Measurements from ENCODE around the gene CDH20.
"Not testable (repeated sequence)": the region's sequence is repeated elsewhere in the genome, so short reads cannot be mapped to it uniquely, and the experiment has no call there.

DNA sequence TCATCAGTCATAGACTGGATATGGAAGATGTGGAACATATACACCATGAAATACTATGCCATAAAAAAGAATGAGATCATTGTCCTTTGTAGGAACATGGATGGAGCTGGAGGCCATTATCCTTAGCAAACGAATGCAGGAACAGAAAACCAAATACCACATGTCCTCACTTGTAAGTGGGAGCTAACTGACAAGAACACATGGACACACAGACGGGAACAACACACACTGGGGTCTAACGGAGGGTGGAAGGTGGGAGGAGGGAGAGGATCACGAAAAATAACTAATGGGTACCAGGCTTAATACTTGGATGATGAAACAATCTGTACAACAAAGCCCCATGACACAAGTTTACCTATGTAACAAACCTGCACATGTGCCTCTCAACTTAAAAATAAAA, 36.4 kb downstream of the CDH20 start:
- TF ChIP-seq, protein P1, sequence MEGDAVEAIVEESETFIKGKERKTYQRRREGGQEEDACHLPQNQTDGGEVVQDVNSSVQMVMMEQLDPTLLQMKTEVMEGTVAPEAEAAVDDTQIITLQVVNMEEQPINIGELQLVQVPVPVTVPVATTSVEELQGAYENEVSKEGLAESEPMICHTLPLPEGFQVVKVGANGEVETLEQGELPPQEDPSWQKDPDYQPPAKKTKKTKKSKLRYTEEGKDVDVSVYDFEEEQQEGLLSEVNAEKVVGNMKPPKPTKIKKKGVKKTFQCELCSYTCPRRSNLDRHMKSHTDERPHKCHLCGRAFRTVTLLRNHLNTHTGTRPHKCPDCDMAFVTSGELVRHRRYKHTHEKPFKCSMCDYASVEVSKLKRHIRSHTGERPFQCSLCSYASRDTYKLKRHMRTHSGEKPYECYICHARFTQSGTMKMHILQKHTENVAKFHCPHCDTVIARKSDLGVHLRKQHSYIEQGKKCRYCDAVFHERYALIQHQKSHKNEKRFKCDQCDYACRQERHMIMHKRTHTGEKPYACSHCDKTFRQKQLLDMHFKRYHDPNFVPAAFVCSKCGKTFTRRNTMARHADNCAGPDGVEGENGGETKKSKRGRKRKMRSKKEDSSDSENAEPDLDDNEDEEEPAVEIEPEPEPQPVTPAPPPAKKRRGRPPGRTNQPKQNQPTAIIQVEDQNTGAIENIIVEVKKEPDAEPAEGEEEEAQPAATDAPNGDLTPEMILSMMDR (IDR thresholded peaks at IDR 0.05 in 2 of 3, conservative IDR thresholded peaks at IDR 0.05 in 1 of 3; ENCODE audit: borderline replicate concordance in 1 of 3, insufficient read depth in 1 of 3, low read depth in 2 of 3, low read length in 2 of 3) = not testable (repeated sequence)
- TF ChIP-seq, protein P2, sequence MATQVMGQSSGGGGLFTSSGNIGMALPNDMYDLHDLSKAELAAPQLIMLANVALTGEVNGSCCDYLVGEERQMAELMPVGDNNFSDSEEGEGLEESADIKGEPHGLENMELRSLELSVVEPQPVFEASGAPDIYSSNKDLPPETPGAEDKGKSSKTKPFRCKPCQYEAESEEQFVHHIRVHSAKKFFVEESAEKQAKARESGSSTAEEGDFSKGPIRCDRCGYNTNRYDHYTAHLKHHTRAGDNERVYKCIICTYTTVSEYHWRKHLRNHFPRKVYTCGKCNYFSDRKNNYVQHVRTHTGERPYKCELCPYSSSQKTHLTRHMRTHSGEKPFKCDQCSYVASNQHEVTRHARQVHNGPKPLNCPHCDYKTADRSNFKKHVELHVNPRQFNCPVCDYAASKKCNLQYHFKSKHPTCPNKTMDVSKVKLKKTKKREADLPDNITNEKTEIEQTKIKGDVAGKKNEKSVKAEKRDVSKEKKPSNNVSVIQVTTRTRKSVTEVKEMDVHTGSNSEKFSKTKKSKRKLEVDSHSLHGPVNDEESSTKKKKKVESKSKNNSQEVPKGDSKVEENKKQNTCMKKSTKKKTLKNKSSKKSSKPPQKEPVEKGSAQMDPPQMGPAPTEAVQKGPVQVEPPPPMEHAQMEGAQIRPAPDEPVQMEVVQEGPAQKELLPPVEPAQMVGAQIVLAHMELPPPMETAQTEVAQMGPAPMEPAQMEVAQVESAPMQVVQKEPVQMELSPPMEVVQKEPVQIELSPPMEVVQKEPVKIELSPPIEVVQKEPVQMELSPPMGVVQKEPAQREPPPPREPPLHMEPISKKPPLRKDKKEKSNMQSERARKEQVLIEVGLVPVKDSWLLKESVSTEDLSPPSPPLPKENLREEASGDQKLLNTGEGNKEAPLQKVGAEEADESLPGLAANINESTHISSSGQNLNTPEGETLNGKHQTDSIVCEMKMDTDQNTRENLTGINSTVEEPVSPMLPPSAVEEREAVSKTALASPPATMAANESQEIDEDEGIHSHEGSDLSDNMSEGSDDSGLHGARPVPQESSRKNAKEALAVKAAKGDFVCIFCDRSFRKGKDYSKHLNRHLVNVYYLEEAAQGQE (IDR thresholded peaks at IDR 0.05; ENCODE audit: low read depth) = not testable (repeated sequence)
- not testable (repeated sequence) for TF ChIP-seq EGR1 (IDR thresholded peaks at IDR 0.05; ENCODE audit: low read depth); SIN3A (IDR thresholded peaks at IDR 0.05; ENCODE audit: low read depth); YY1 (IDR thresholded peaks at IDR 0.05; ENCODE audit: extremely low read depth, insufficient replicate concordance, low read depth, low read length)
